ENCODE measurements around the gene TMOD4.

Gene TMOD4

GRCh38 chr1:151134396-151134795 lies 41.4 kb downstream of the TMOD4 start:
- TF ChIP-seq CTCF (IDR thresholded peaks at IDR 0.05; ENCODE audit: low read depth, low read length) = no peak
- H3K4me3 ChIP-seq (ENCODE audit: low read depth, low read length) = no peak overlapping the region
- in situ Hi-C loops (cut with HindIII; ENCODE audit: low sequenced_read_pairs) = no loop called here
- no peak for DNase-seq (ENCODE audit: low read depth, low spot score)

GRCh38 chr1:151133018-151133806 lies 42.6 kb downstream of the TMOD4 start:
- in situ Hi-C loops (cut with HindIII; ENCODE audit: low sequenced_read_pairs) = no loop called here
- no peak for TF ChIP-seq CTCF (IDR thresholded peaks at IDR 0.05; ENCODE audit: low read depth, low read length)
- no peak for DNase-seq (ENCODE audit: low read depth, low spot score)
- H3K4me3 ChIP-seq (ENCODE audit: low read depth, low read length) = no peak overlapping the region

GRCh38 chr1:151132335-151133017 lies 43.3 kb downstream of the TMOD4 start:
- DNase-seq (ENCODE audit: low read depth, low spot score) = no peak
- in situ Hi-C loops (cut with HindIII; ENCODE audit: low sequenced_read_pairs) = no loop called here
- TF ChIP-seq CTCF (IDR thresholded peaks at IDR 0.05; ENCODE audit: low read depth, low read length) = no peak
- H3K4me3 ChIP-seq (ENCODE audit: low read depth, low read length) = no peak overlapping the region

- in situ Hi-C loops (cut with HindIII; ENCODE audit: low sequenced_read_pairs) = no loop called here
- peak overlapping the region; percentile 29 for H3K4me3 ChIP-seq (ENCODE audit: low read depth, low read length)
- no peak for TF ChIP-seq CTCF (IDR thresholded peaks at IDR 0.05; ENCODE audit: low read depth, low read length)
- DNase-seq (ENCODE audit: low read depth, low spot score) = peak; percentile 9
Measured at GRCh38 chr1:151131701-151132334, 44.0 kb downstream of the TMOD4 start.

GRCh38 chr1:151130987-151131586 lies 44.7 kb downstream of the TMOD4 start:
- TF ChIP-seq CTCF (IDR thresholded peaks at IDR 0.05; ENCODE audit: low read depth, low read length) = no peak
- in situ Hi-C loops (cut with HindIII; ENCODE audit: low sequenced_read_pairs) = no loop called here
- peak; percentile 88 for DNase-seq (ENCODE audit: low read depth, low spot score)
- H3K4me3 ChIP-seq (ENCODE audit: low read depth, low read length) = peak overlapping the region; percentile 29

- in situ Hi-C loops (cut with HindIII; ENCODE audit: low sequenced_read_pairs) = no loop called here
- DNase-seq (ENCODE audit: low read depth, low spot score) = no peak
- H3K4me3 ChIP-seq (ENCODE audit: low read depth, low read length) = no peak overlapping the region
- TF ChIP-seq CTCF (IDR thresholded peaks at IDR 0.05; ENCODE audit: low read depth, low read length) = no peak
Measured at GRCh38 chr1:151128800-151129199, 47.0 kb downstream of the TMOD4 start.

All from astrocyte of the spinal cord (primary cell).